WTC11 (cell line): ENCODE data around the gene ABCD4. TPM values are rescaled to one million over a fixed set of nuclear protein-coding genes. Genes with fewer than 3 reads are reported as not detected.

ENCODE experiments used
- ARID4B ChIP-seq: sonication (generic); formaldehyde crosslinking; IDR thresholded peaks from 2 replicates; pipeline ENCODE4 v1.8.0; 2023; ENCODE audit warnings: missing genetic modification reagents, mild to moderate bottlenecking, borderline replicate concordance
- ATF6 ChIP-seq: sonication (generic); formaldehyde crosslinking; IDR thresholded peaks from 2 replicates; pipeline ENCODE4 v1.8.1; 2023; ENCODE audit warnings: mild to moderate bottlenecking, missing genetic modification reagents
- GABPB1 ChIP-seq: sonication (generic); formaldehyde crosslinking; IDR thresholded peaks from 2 replicates; pipeline ENCODE4 v1.8.1; 2023; ENCODE audit warnings: mild to moderate bottlenecking, missing genetic modification reagents
- GRHL2 ChIP-seq: fragments of 250-450 bp; sonication (Bioruptor Pico); IDR thresholded peaks from 2 replicates; pipeline ENCODE4 v1.8.0; 2022; ENCODE audit warnings: mild to moderate bottlenecking, moderate library complexity; ENCODE audit not compliant: insufficient replicate concordance, severe bottlenecking
- HMGA2 ChIP-seq: fragments of 250-450 bp; sonication (Bioruptor Pico); IDR thresholded peaks from 2 replicates; pipeline ENCODE4 v1.4.0; 2021; ENCODE audit warnings: mild to moderate bottlenecking, moderate library complexity
- HMGXB4 ChIP-seq: sonication (generic); formaldehyde crosslinking; IDR thresholded peaks from 2 replicates; pipeline ENCODE4 v1.8.1; 2023; ENCODE audit warnings: mild to moderate bottlenecking, moderate library complexity, missing genetic modification reagents
- JUN ChIP-seq: sonication (generic); formaldehyde crosslinking; IDR thresholded peaks from 2 replicates; pipeline ENCODE4 v1.8.0; 2023; ENCODE audit warnings: mild to moderate bottlenecking, missing genetic modification reagents
- KAT7 ChIP-seq: sonication (generic); formaldehyde crosslinking; IDR thresholded peaks from 2 replicates; pipeline ENCODE4 v1.8.1; 2023; ENCODE audit warnings: missing genetic modification reagents, mild to moderate bottlenecking, borderline replicate concordance
- MXD4 ChIP-seq: fragments of 250-450 bp; sonication (Bioruptor Pico); IDR thresholded peaks from 2 replicates; pipeline ENCODE4 v1.8.0; 2021; ENCODE audit warnings: mild to moderate bottlenecking, moderate library complexity, borderline replicate concordance
- MYBL2 ChIP-seq: sonication (generic); formaldehyde crosslinking; IDR thresholded peaks from 2 replicates; pipeline ENCODE4 v1.8.1; 2023; ENCODE audit warnings: mild to moderate bottlenecking, moderate library complexity, missing genetic modification reagents
- NFE2L1 ChIP-seq: sonication (generic); formaldehyde crosslinking; IDR thresholded peaks from 2 replicates; pipeline ENCODE4 v1.8.1; 2023; ENCODE audit warnings: missing genetic modification reagents
- PRRX2 ChIP-seq: fragments of 250-450 bp; sonication (Bioruptor Pico); IDR thresholded peaks from 2 replicates; pipeline ENCODE4 v1.8.0; 2021; ENCODE audit warnings: mild to moderate bottlenecking
- SMAD3 ChIP-seq: sonication (generic); formaldehyde crosslinking; IDR thresholded peaks from 2 replicates; pipeline ENCODE4 v1.8.0; 2022; ENCODE audit warnings: missing genetic modification reagents, mild to moderate bottlenecking, borderline replicate concordance
- STAT6 ChIP-seq: sonication (generic); formaldehyde crosslinking; conservative IDR thresholded peaks from 2 replicates; pipeline ENCODE4 v1.8.1; 2023; ENCODE audit warnings: mild to moderate bottlenecking, low read depth, missing genetic modification reagents, moderate library complexity
- TEAD1 ChIP-seq: sonication (generic); formaldehyde crosslinking; IDR thresholded peaks from 2 replicates; pipeline ENCODE4 v1.8.0; 2022; ENCODE audit warnings: mild to moderate bottlenecking, missing genetic modification reagents
- ZBTB21 ChIP-seq: sonication (generic); formaldehyde crosslinking; IDR thresholded peaks from 2 replicates; pipeline ENCODE4 v1.8.1; 2023; ENCODE audit warnings: mild to moderate bottlenecking, missing genetic modification reagents, borderline replicate concordance
- ZBTB43 ChIP-seq: sonication (generic); formaldehyde crosslinking; IDR thresholded peaks from 2 replicates; pipeline ENCODE4 v1.8.1; 2023; ENCODE audit warnings: mild to moderate bottlenecking, missing genetic modification reagents
- ZNF121 ChIP-seq: sonication (generic); formaldehyde crosslinking; IDR thresholded peaks from 2 replicates; pipeline ENCODE4 v1.8.0; 2023; ENCODE audit warnings: missing genetic modification reagents
- ZNF219 ChIP-seq: sonication (generic); formaldehyde crosslinking; IDR thresholded peaks from 2 replicates; pipeline ENCODE4 v1.8.0; 2023; ENCODE audit warnings: missing genetic modification reagents, mild to moderate bottlenecking, borderline replicate concordance
- ZNF232 ChIP-seq: sonication (generic); formaldehyde crosslinking; IDR thresholded peaks from 2 replicates; pipeline ENCODE4 v1.8.0; 2022; ENCODE audit warnings: mild to moderate bottlenecking, missing genetic modification reagents
- ZNF263 ChIP-seq: sonication (generic); formaldehyde crosslinking; IDR thresholded peaks from 2 replicates; pipeline ENCODE4 v1.8.1; 2022; ENCODE audit warnings: low read depth, mild to moderate bottlenecking, moderate library complexity, missing genetic modification reagents
- ZNF317 ChIP-seq: sonication (generic); formaldehyde crosslinking; IDR thresholded peaks from 2 replicates; pipeline ENCODE4 v1.8.1; 2023; ENCODE audit warnings: low read depth, mild to moderate bottlenecking, moderate library complexity, missing genetic modification reagents, borderline replicate concordance
- ZNF416 ChIP-seq: fragments of 250-450 bp; sonication (Bioruptor Pico); IDR thresholded peaks from 2 replicates; pipeline ENCODE4 v1.9.0; 2021; ENCODE audit warnings: mild to moderate bottlenecking, inconsistent platforms
- ZNF423 ChIP-seq: fragments of 250-450 bp; sonication (Bioruptor Pico); IDR thresholded peaks from 2 replicates; pipeline ENCODE4 v2.1.2; 2022; ENCODE audit warnings: mild to moderate bottlenecking, moderate library complexity
- ZNF425 ChIP-seq: fragments of 250-450 bp; sonication (Bioruptor Pico); conservative IDR thresholded peaks from 2 replicates; pipeline ENCODE4 v1.9.0; 2021; ENCODE audit warnings: mild to moderate bottlenecking
- total RNA-seq: library from RNA; stranded (reverse); gene quantifications from 3 replicates; pipeline ENCODE4 v1.2.3, GENCODE V29; 2021

ABCD4 gene
- total RNA-seq, 1 experiment from 2014 or later: 90.2 TPM

GRCh38 chr14:74326369-74327152 lies 23.8 kb upstream of the ABCD4 start (continued):
- TF ChIP-seq STAT6 (no peak), MYBL2 (no peak), ZNF425 (CRISPR knock-in tag) (no peak), KAT7 (CRISPR knock-in tag) (peak; percentile 38; the same call in 1 of the 2 replicates), ZNF232 (CRISPR knock-in tag) (0 out of 2 replicates have a peak, but pooled peaks have one; percentile 51), TEAD1 (CRISPR knock-in tag) (peak; percentile 98), GRHL2 (no peak), GABPB1 (CRISPR knock-in tag) (no peak), ZNF416 (no peak), ZBTB43 (CRISPR knock-in tag) (0 out of 2 replicates have a peak, but pooled peaks have one; percentile 6), ZNF317 (no peak), ZNF121 (CRISPR knock-in tag) (no peak), PRRX2 (no peak), ZNF423 (CRISPR knock-in tag) (peak; percentile 95), ZNF263 (no peak), JUN (CRISPR knock-in tag) (no peak), HMGA2 (no peak), ZNF219 (no peak), ATF6 (CRISPR knock-in tag) (no peak), NFE2L1 (CRISPR knock-in tag) (peak; percentile 99), ARID4B (CRISPR knock-in tag) (no peak; the same call in 1 of the 2 replicates), MXD4 (CRISPR knock-in tag) (no peak), HMGXB4 (no peak), ZBTB21 (CRISPR knock-in tag) (peak; percentile 53; the same call in 1 of the 2 replicates), SMAD3 (CRISPR knock-in tag) (peak; percentile 69; the same call in 1 of the 2 replicates)
